CD14-positive monocyte (primary cell): ENCODE measurements around the gene TUBA3C. TPM values are rescaled to one million over a fixed set of nuclear protein-coding genes. Genes with fewer than 3 reads are reported as not detected.

Source experiments
- DNase-seq, 3 donors: peaks; one replicate each; pipeline ENCODE4 v3.0.0-alpha.2; 2011 to 2022
- H2AFZ ChIP-seq: 2 replicates; pipeline ENCODE4 v1.6.0; 2012; ENCODE audit warnings: mild to moderate bottlenecking, low read depth, low read length, inconsistent platforms; ENCODE audit not compliant: insufficient read depth, poor library complexity, severe bottlenecking
- H3K27ac ChIP-seq, 2 donors: 1 replicate in 1 of 2; 2 replicates in 1 of 2; pipeline ENCODE4 v1.5.1; 2012 to 2013; ENCODE audit warnings: low read length in 2 of 2, control low read depth in 1 of 2, inconsistent platforms in 1 of 2, low read depth in 1 of 2, mild to moderate bottlenecking in 1 of 2
- H3K27me3 ChIP-seq, 2 donors: one replicate each; pipeline versions ENCODE4 v1.6.0 to v1.6.1; 2011 to 2013; ENCODE audit warnings: low read length in 2 of 2; ENCODE audit not compliant: control insufficient read depth in 2 of 2, insufficient read depth in 2 of 2
- H3K36me3 ChIP-seq, 2 donors: replicated peaks in 1 of 2; 1 replicate in 1 of 2; 2 replicates in 1 of 2; pipeline versions ENCODE4 v1.5.1 to v1.6.1; 2012 to 2013; ENCODE audit warnings: low read length in 2 of 2, control low read depth in 1 of 2, inconsistent platforms in 1 of 2, mild to moderate bottlenecking in 1 of 2; ENCODE audit not compliant: insufficient read depth in 2 of 2, control insufficient read depth in 1 of 2
- H3K4me1 ChIP-seq, 2 donors: 1 replicate in 1 of 2; 2 replicates in 1 of 2; pipeline versions ENCODE4 v1.5.1 to v1.6.1; 2012 to 2013; ENCODE audit warnings: low read length in 2 of 2, control low read depth in 1 of 2, inconsistent platforms in 1 of 2, mild to moderate bottlenecking in 1 of 2, moderate library complexity in 1 of 2; ENCODE audit not compliant: insufficient read depth in 2 of 2, control insufficient read depth in 1 of 2
- H3K4me2 ChIP-seq: replicated peaks from 2 replicates; pipeline ENCODE3; 2012; ENCODE audit warnings: low read length, moderate library complexity, mild to moderate bottlenecking; ENCODE audit not compliant: poor library complexity, severe bottlenecking; ENCODE audit errors: extremely low read depth
- H3K4me3 ChIP-seq, 3 experiments: fragments of 200-600 bp in 1 of 3; sonication (generic) in 1 of 3; replicated peaks in 1 of 3; 1 replicate in 2 of 3; 2 replicates in 1 of 3; pipeline ENCODE4 v1.5.1; 2011 to 2013; ENCODE audit warnings: low read length in 3 of 3, mild to moderate bottlenecking in 3 of 3, control low read depth in 2 of 3, low read depth in 2 of 3, inconsistent platforms in 1 of 3, moderate library complexity in 1 of 3
- H3K79me2 ChIP-seq: 2 replicates; pipeline ENCODE4 v1.6.0; 2012; ENCODE audit warnings: mild to moderate bottlenecking, control low read depth, inconsistent platforms, low read length, moderate library complexity; ENCODE audit not compliant: insufficient read depth
- H3K9ac ChIP-seq: 2 replicates; pipeline ENCODE4 v1.6.0; 2017; ENCODE audit warnings: low read length, mild to moderate bottlenecking; ENCODE audit not compliant: insufficient read depth, poor library complexity, severe bottlenecking
- H3K9me3 ChIP-seq, 2 donors: replicated peaks in 1 of 2; 1 replicate in 1 of 2; 2 replicates in 1 of 2; pipeline versions ENCODE4 v1.5.1 to v1.6.1; 2012 to 2013; ENCODE audit warnings: low read length in 2 of 2, control low read depth in 1 of 2; ENCODE audit not compliant: control insufficient read depth in 1 of 2, insufficient read depth in 1 of 2
- H4K20me1 ChIP-seq: 2 replicates; pipeline ENCODE4 v1.6.0; 2012; ENCODE audit warnings: mild to moderate bottlenecking, low read length, control low read depth, moderate library complexity; ENCODE audit not compliant: insufficient read depth
- H3K27ac Mint-ChIP-seq, 7 donors: one replicate each; pipeline ENCODE4 v1.8.0; 2020; ENCODE audit warnings: mild to moderate bottlenecking in 7 of 7, mixed read lengths in 7 of 7, moderate library complexity in 6 of 7, inconsistent platforms in 2 of 7
- H3K27me3 Mint-ChIP-seq, 3 donors: one replicate each; pipeline ENCODE4 v1.8.0; 2021 to 2022; ENCODE audit warnings: low read depth in 3 of 3, mild to moderate bottlenecking in 3 of 3, mixed read lengths in 3 of 3, moderate library complexity in 3 of 3, inconsistent platforms in 1 of 3
- H3K36me3 Mint-ChIP-seq, 2 donors: one replicate each; pipeline ENCODE4 v1.8.0; 2020; ENCODE audit warnings: mixed read lengths in 2 of 2, inconsistent platforms in 1 of 2, mild to moderate bottlenecking in 1 of 2
- H3K4me1 Mint-ChIP-seq: one replicate; pipeline ENCODE4 v1.8.0; 2020; ENCODE audit warnings: mild to moderate bottlenecking, mixed read lengths
- H3K4me3 Mint-ChIP-seq, 2 donors: one replicate each; pipeline ENCODE4 v1.8.0; 2020; ENCODE audit warnings: mild to moderate bottlenecking in 2 of 2, mixed read lengths in 2 of 2, moderate library complexity in 1 of 2
- H3K9me3 Mint-ChIP-seq, 7 donors: one replicate each; pipeline ENCODE4 v1.8.0; 2020 to 2022; ENCODE audit warnings: mixed read lengths in 7 of 7, mild to moderate bottlenecking in 6 of 7, moderate library complexity in 6 of 7, inconsistent platforms in 2 of 7
- CTCF ChIP-seq: fragments of 200-600 bp; IDR thresholded peaks from one replicate; pipeline ENCODE4 v1.8.0; 2022; ENCODE audit warnings: antibody characterized with exemption, mild to moderate bottlenecking
- WGBS: methylation state at CpG from one replicate; pipeline ENCODE4 v1.1.5; 2013; ENCODE audit warnings: missing lambda C conversion rate; ENCODE audit not compliant: insufficient coverage; 5-methylcytosine and 5-hydroxymethylcytosine counted together
- intact Hi-C, 2 donors: fragments of 100-400 bp; cut with micrococcal nuclease; formaldehyde crosslinking; loops; one replicate each; pipeline versions ENCODE4 v1.15.0 to v1.15.1; 2023
- polyA plus RNA-seq, 3 donors: library from polyadenylated mRNA; depleted of rRNA in 1 of 3; unstranded in 2 of 3; stranded (reverse) in 1 of 3; fragments of 300-500 nt in 2 of 3; fragments of >200 nt in 1 of 3; fragmentation: Illumina TruSeq in 2 of 3; gene quantifications; 1 replicate in 2 of 3; 2 replicates in 1 of 3; pipeline ENCODE4 v1.2.3, GENCODE V29; 2012 to 2021

The TUBA3C gene
- polyA plus RNA-seq, 3 donors = not detected

- no peaks in the 10 kb centered on the region for H3K27me3 ChIP-seq
- H3K9ac ChIP-seq = no peak overlapping the region
- Mint-ChIP-seq H3K4me3 (no peak overlapping the region), H3K27me3 (peaks cover 0 to 2% (median 0%) of the 10 kb centered on the region in 3 donors), H3K27ac (no peak overlapping the region), H3K4me1 (no peaks in the 10 kb centered on the region), H3K9me3 (peaks cover 14 to 45% (median 30%) of the 10 kb centered on the region in 7 donors), H3K36me3 (no peaks in the 10 kb centered on the region)
- TF ChIP-seq CTCF = no peak
- no peak overlapping the region for H3K27ac ChIP-seq
- no peaks in the 10 kb centered on the region for H3K36me3 ChIP-seq
- WGBS = 77% methylated on average over 8 of the region's 9 CpGs
- H4K20me1 ChIP-seq = no peaks in the 10 kb centered on the region
- H3K4me1 ChIP-seq = no peaks in the 10 kb centered on the region
- DNase-seq = no peak
- intact Hi-C loops = no loop called here
- H3K4me2 ChIP-seq = no peak overlapping the region
- H3K9me3 ChIP-seq = peaks cover 37 to 50% of the 10 kb centered on the region in 2 donors
- no peak overlapping the region for H3K4me3 ChIP-seq
- no peaks in the 10 kb centered on the region for H3K79me2 ChIP-seq
- H2AFZ ChIP-seq = no peak overlapping the region
These were observed 9.5 kb downstream of the TUBA3C start for GRCh38 chr13:19172007-19172646.

- Histone ChIP-seq H3K4me3 (no peak overlapping the region), H2AFZ (no peak overlapping the region), H3K27me3 (no peaks in the 10 kb centered on the region), H3K9me3 (peaks cover 37 to 49% of the 10 kb centered on the region in 2 donors), H3K9ac (no peak overlapping the region), H3K36me3 (no peaks in the 10 kb centered on the region), H3K4me1 (no peaks in the 10 kb centered on the region), H3K27ac (no peak overlapping the region), H3K79me2 (no peaks in the 10 kb centered on the region), H4K20me1 (no peaks in the 10 kb centered on the region), H3K4me2 (no peak overlapping the region)
- 94% methylated on average over 7 of the region's 7 CpGs for WGBS
- no peak for DNase-seq
- Mint-ChIP-seq H3K4me1 (no peaks in the 10 kb centered on the region), H3K9me3 (peaks cover 12 to 45% (median 25%) of the 10 kb centered on the region in 7 donors), H3K4me3 (no peak overlapping the region), H3K36me3 (no peaks in the 10 kb centered on the region), H3K27ac (no peak overlapping the region), H3K27me3 (peaks cover 0 to 2% (median 0%) of the 10 kb centered on the region in 3 donors)
- no peak for TF ChIP-seq CTCF
- intact Hi-C loops = no loop called here
These were observed 10.1 kb downstream of the TUBA3C start for GRCh38 chr13:19171563-19171962.
